ENCODE results near the gene KCNC1. TPM values are rescaled to one million over a fixed set of nuclear protein-coding genes. Genes with fewer than 3 reads are reported as not detected.

KCNC1 gene
- total and polyA plus RNA-seq, 2 donors (not counting 1 experiment from before 2014, with no cell fraction given) = under 0.01 TPM; not detected in 1

DNA sequence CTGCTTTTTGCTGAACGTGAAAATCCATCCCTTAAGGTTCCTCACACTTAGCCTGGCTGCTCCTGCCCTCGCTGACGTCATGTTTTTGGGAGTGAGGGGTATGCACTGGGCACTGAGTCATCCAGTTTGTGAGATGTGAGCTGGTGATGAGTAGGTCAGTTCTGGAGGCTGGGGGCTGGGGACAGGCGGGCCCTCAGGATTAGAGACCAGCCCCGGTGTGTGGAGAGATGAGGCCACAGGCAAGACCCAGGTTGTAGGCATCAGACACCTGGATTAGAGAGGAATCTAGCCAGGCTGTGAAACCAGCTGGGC lies 9.2 kb downstream of the KCNC1 start:
- Histone ChIP-seq H3K9me3 (ENCODE audit: control insufficient read depth, insufficient read depth, low read depth, low read length) (no peaks in the 10 kb centered on the region), H3K4me1 (ENCODE audit: control insufficient read depth, extremely low read depth, insufficient read depth, low read length) (no peaks in the 10 kb centered on the region), H3K79me2 (ENCODE audit: control insufficient read depth, insufficient read depth, low read length) (no peaks in the 10 kb centered on the region), H3K9ac (ENCODE audit: insufficient read depth, low read length) (no peak overlapping the region), H3K27me3 (ENCODE audit: control insufficient read depth, insufficient read depth, low read length) (peaks cover 5% of the 10 kb centered on the region), H3K27ac (ENCODE audit: insufficient read depth, low read length) (no peak overlapping the region), H3K4me2 (ENCODE audit: extremely low read depth, insufficient read depth, low read length) (no peak overlapping the region), H3K4me3 (replicated peaks in 1 of 4; ENCODE audit: control extremely low read depth in 1 of 4, insufficient read depth in 1 of 4, low read depth in 3 of 4, low read length in 4 of 4) (no peak overlapping the region), H3K36me3 (ENCODE audit: control insufficient read depth, insufficient read depth, low read length) (no peaks in the 10 kb centered on the region), H4K20me1 (ENCODE audit: control insufficient read depth, extremely low read depth, insufficient read depth, low read length) (no peaks in the 10 kb centered on the region), H2AFZ (ENCODE audit: low read length) (no peak overlapping the region)
- no peak for TF ChIP-seq EZH2 (IDR thresholded peaks at IDR 0.05; ENCODE audit: low read length, missing control alignments)
- TF ChIP-seq, protein P1, sequence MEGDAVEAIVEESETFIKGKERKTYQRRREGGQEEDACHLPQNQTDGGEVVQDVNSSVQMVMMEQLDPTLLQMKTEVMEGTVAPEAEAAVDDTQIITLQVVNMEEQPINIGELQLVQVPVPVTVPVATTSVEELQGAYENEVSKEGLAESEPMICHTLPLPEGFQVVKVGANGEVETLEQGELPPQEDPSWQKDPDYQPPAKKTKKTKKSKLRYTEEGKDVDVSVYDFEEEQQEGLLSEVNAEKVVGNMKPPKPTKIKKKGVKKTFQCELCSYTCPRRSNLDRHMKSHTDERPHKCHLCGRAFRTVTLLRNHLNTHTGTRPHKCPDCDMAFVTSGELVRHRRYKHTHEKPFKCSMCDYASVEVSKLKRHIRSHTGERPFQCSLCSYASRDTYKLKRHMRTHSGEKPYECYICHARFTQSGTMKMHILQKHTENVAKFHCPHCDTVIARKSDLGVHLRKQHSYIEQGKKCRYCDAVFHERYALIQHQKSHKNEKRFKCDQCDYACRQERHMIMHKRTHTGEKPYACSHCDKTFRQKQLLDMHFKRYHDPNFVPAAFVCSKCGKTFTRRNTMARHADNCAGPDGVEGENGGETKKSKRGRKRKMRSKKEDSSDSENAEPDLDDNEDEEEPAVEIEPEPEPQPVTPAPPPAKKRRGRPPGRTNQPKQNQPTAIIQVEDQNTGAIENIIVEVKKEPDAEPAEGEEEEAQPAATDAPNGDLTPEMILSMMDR (conservative IDR thresholded peaks at IDR 0.05 in 1 of 2, IDR thresholded peaks at IDR 0.05 in 1 of 2; ENCODE audit: low read depth in 1 of 2, low read length in 2 of 2) = no peak
- peak; percentile 46 to 81 for DNase-seq (ENCODE audit: low read depth in 2 of 2)

DNA sequence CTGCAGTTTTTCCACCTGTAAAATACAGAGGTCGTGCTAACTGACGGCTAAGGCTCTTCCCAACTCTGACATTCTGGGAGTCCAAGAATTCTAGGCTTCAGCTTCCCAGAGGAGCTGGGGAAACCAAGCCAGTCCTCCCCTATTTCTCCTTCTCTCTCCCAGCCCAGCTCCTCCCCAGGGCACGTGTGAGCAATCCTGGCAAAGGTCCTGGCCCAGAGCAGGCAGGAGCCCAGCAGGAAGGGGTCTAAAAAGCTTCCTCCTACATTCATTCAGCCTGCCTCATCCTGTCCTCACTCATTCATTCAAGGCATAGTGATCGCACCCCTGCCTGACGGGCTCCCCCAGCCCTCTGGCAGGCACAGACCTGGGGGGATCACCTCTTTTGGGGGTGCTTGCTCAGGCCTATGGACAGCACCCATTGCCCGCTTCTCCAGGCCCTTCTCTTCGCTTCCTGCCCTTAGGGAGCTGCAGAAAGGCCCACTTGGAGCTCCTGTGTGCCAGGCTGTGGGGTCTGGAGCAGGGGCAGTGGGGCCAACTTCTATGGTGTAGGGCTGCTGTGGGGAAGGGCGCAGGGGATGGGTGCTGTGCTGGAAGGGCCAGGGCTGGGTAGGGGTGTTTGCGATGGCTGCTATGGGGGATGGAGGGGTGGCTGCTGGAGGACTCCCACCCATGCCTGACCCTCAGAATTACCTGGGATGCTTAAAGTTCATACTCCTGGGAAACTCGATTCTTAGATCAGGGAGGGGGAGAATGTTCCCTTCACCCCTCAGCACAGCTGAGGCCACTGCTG lies 9.8 kb downstream of the KCNC1 start:
- Histone ChIP-seq H3K36me3 (ENCODE audit: control insufficient read depth, insufficient read depth, low read length) (no peaks in the 10 kb centered on the region), H3K9me3 (ENCODE audit: control insufficient read depth, insufficient read depth, low read depth, low read length) (no peaks in the 10 kb centered on the region), H3K9ac (ENCODE audit: insufficient read depth, low read length) (no peak overlapping the region), H3K4me1 (ENCODE audit: control insufficient read depth, extremely low read depth, insufficient read depth, low read length) (no peaks in the 10 kb centered on the region), H3K27me3 (ENCODE audit: control insufficient read depth, insufficient read depth, low read length) (peaks cover 3% of the 10 kb centered on the region), H3K4me2 (ENCODE audit: extremely low read depth, insufficient read depth, low read length) (no peak overlapping the region), H3K4me3 (replicated peaks in 1 of 4; ENCODE audit: control extremely low read depth in 1 of 4, insufficient read depth in 1 of 4, low read depth in 3 of 4, low read length in 4 of 4) (no peak overlapping the region), H3K27ac (ENCODE audit: insufficient read depth, low read length) (no peak overlapping the region), H3K79me2 (ENCODE audit: control insufficient read depth, insufficient read depth, low read length) (no peaks in the 10 kb centered on the region), H2AFZ (ENCODE audit: low read length) (no peak overlapping the region), H4K20me1 (ENCODE audit: control insufficient read depth, extremely low read depth, insufficient read depth, low read length) (no peaks in the 10 kb centered on the region)
- TF ChIP-seq, protein P1 (conservative IDR thresholded peaks at IDR 0.05 in 1 of 2, IDR thresholded peaks at IDR 0.05 in 1 of 2; ENCODE audit: low read depth in 1 of 2, low read length in 2 of 2) = no peak
- TF ChIP-seq EZH2 (IDR thresholded peaks at IDR 0.05; ENCODE audit: low read length, missing control alignments) = no peak
- peak; percentile 12 to 46 for DNase-seq (ENCODE audit: low read depth in 2 of 2)

DNA sequence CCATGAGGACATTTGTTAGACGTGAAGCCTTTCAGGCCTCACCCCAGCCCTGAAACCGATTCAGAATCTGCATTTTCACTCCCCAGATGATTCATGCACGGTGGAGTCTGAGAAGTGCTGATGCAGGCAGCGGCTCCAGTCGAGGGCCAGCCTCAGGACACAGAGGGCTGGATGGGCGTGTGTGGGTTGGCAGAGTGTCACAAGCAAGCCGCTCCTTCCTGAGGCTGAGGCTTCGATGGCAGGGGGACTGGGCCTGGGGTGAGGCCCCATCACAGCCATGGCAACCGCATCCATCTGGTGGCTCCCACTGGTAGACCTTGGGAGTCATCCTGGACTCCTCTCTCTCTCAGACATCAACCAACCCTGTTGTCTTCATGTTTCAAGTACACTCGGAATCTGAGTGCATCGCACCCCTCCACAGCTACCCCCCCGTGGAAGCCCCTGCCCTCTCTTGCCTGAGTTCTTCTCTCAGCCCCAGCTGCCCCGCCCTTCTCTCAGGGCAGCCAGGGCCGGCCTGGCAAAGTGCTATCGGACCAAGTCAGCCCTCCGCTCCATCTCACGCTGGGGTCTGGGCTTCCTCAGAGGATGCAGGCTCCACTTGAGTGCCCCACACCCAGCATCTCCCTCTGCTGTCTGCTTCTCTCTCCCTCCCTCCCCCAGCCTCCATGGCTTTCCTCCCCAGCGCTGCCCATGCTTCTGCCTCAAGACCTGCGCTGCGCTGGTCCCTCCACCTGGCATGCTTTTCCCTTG lies 10.6 kb downstream of the KCNC1 start:
- H3K9me3 ChIP-seq (ENCODE audit: control insufficient read depth, insufficient read depth, low read depth, low read length) = no peaks in the 10 kb centered on the region
- no peak overlapping the region for H3K27ac ChIP-seq (ENCODE audit: insufficient read depth, low read length)
- no peaks in the 10 kb centered on the region for H3K36me3 ChIP-seq (ENCODE audit: control insufficient read depth, insufficient read depth, low read length)
- no peak for DNase-seq (ENCODE audit: low read depth in 2 of 2)
- H3K27me3 ChIP-seq (ENCODE audit: control insufficient read depth, insufficient read depth, low read length) = no peaks in the 10 kb centered on the region
- no peak overlapping the region for H3K9ac ChIP-seq (ENCODE audit: insufficient read depth, low read length)
- TF ChIP-seq, protein P1 (conservative IDR thresholded peaks at IDR 0.05 in 1 of 2, IDR thresholded peaks at IDR 0.05 in 1 of 2; ENCODE audit: low read depth in 1 of 2, low read length in 2 of 2) = no peak
- TF ChIP-seq EZH2 (IDR thresholded peaks at IDR 0.05; ENCODE audit: low read length, missing control alignments) = no peak
- H3K4me1 ChIP-seq (ENCODE audit: control insufficient read depth, extremely low read depth, insufficient read depth, low read length) = no peaks in the 10 kb centered on the region
- H3K79me2 ChIP-seq (ENCODE audit: control insufficient read depth, insufficient read depth, low read length) = no peaks in the 10 kb centered on the region
- H4K20me1 ChIP-seq (ENCODE audit: control insufficient read depth, extremely low read depth, insufficient read depth, low read length) = no peaks in the 10 kb centered on the region
- H3K4me2 ChIP-seq (ENCODE audit: extremely low read depth, insufficient read depth, low read length) = no peak overlapping the region
- H3K4me3 ChIP-seq (replicated peaks in 1 of 4; ENCODE audit: control extremely low read depth in 1 of 4, insufficient read depth in 1 of 4, low read depth in 3 of 4, low read length in 4 of 4) = no peak overlapping the region
- no peak overlapping the region for H2AFZ ChIP-seq (ENCODE audit: low read length)
